GM19463 (cell line): ENCODE results near the gene SUSD6.
A peak's percentile ranks its signal among the peaks of the same experiment; 100 is the strongest.
"Not testable (repeated sequence)": the region's sequence is repeated elsewhere in the genome, so short reads cannot be mapped to it uniquely, and the experiment has no call there.

ENCODE experiments used
- ATAC-seq: cut with Tn5 transposase; IDR thresholded peaks from one replicate; pipeline ENCODE4 v1.9.1; 2021; ENCODE audit warnings: mild to moderate bottlenecking, moderate library complexity; ENCODE audit not compliant: unreplicated experiment

Gene SUSD6

DNA sequence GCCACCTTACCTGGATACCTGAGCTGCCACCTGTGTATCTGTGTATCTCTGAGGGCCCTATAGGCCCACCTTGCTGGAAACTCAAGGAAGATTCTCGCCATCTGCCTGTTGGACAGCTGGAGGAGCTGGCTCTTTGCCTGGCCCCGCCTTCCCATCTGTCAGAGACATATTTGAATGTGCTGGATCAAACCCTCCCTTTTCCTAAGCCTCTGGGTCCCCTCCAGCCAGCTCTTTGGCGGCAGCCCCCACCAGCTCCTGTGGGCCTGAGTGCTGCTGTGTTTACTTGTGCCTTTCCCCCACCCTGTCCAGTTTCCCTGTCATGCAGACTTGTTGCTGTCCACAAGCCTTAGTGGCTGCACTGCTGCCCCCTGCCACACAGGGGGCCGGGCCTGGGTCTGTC is 99.7 kb downstream of the SUSD6 start:
- no peak for ATAC-seq

GRCh38 chr14:69711477-69711876 is 100.1 kb downstream of the SUSD6 start:
- no peak for ATAC-seq

GRCh38 chr14:69711881-69712560 is 100.6 kb downstream of the SUSD6 start:
- ATAC-seq = no peak

GRCh38 chr14:69712599-69713088 is 101.2 kb downstream of the SUSD6 start:
- no peak for ATAC-seq

DNA sequence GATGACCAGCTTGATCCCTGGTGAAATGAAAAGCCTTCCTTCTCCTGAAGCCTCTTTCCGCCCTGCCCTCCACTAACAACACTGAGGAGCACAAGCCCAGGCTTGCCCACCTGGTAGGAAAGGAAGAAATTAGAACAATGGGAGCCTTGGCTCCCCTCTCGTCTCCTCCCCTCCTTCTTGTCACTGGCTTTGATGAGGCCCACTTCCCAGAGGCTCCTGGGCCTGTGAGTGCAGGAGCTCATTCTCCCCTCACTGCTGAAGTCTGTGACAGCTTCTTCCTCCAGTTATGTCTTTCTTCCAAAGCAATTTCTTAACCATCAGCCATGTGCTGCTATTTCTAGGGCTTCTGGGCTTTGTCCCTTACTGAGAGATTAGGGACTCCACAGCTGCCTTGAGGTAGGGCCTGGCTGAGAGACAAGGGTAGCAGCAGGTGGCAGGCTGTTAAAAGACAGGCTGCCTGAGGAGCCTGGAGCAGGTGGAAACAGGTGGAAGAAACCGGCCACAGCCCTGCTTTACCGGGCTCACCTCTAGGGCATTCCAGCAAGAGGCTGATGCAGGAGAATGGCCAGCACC is 101.9 kb downstream of the SUSD6 start:
- no peak for ATAC-seq

DNA sequence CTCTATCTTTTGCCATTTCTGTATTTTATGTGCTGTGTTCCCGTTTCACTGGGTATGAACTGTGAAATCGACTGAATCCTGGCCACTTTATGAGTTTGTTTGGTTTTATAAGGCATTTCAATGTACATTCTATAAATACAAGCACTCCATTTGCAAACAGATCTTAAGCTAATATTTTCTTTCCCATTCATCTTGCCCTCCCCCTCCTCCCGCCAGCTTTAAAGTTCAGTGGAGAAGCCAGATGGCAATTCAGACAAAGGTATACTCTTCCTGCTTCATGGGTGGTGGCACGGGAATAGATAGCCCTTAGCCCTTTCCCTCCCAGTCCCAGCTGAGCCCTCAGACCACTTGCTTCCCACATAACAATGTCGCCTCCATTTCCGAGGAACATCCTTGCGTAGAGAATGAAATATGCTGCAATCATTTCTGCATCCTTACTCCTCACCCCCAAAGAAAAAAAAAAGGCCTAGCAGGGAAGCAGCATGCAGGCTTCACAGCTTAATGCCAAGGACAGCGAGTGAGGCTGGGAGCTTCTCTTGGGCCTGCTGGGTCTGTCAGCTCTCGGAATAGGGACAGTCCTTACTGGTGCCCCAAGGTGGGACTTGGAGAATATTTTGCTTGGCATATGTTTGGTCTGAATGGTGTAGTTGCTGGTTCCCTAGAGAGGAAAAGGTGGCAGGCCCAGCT is 102.7 kb downstream of the SUSD6 start:
- no peak for ATAC-seq

GRCh38 chr14:69715725-69716477 is 104.5 kb downstream of the SUSD6 start:
- ATAC-seq = no peak

- no peak for ATAC-seq
These were observed 105.2 kb downstream of the SUSD6 start for GRCh38 chr14:69716478-69717187.

GRCh38 chr14:69718614-69719013 is 107.2 kb downstream of the SUSD6 start:
- ATAC-seq = not testable (repeated sequence)

- ATAC-seq = no peak
These were observed 108.1 kb downstream of the SUSD6 start for GRCh38 chr14:69719501-69719951.

- ATAC-seq = no peak
These were observed 109.5 kb downstream of the SUSD6 start for GRCh38 chr14:69720912-69721311.

GRCh38 chr14:69726761-69727511 is 115.5 kb downstream of the SUSD6 start:
- ATAC-seq = peak; percentile 96

DNA sequence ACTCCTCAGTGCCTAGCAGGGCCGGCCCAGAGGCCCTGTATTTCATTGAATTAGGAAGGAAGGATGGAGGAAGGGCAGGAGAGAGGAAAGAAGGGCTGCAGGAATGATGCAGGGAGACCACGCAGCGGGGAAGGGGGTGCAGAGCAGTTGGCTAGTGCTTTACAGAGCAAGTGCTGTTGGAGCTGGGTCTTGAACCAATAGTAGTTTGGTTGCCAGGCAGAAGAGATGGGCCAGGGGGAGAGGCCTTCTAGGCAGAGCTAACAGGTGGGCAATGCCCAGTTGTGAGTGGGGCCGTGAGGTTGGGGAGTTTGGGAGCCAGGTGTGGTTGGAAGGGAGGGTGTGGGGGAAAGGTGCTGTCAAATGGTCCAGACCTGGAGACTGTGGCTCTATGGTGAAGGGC is 116.5 kb downstream of the SUSD6 start:
- no peak for ATAC-seq

DNA sequence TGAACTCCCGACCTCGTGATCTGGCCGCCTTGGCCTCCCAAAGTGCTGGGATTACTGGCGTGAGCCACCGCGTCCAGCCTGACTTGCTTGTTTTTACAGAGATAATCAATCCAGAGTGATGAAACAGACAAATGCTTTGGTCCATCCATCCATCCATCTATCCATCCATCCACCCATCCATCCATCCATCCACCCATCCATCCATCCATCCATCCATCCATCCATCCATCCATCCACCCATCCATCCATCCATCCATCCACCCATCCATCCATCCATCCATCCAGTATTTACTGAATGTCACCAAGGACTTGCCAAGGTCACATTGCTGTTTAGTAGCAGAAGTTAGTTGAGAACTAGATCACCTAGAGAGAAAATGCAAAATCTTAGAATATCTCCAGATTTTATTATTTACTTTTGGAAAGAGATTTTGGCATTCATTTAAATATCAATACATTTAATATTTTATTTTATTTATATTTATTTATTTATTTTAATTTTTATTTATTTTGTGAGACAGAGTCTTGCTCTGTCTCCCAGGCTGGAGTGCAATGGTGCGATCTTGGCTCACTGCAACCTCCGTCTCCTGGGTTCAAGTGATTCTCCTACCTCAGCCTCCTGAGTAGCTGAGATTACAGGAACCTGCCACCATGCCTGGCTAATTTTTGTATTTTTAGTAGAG is 120.7 kb downstream of the SUSD6 start:
- ATAC-seq = not testable (repeated sequence)

- ATAC-seq = not testable (repeated sequence)
These were observed 125.0 kb downstream of the SUSD6 start for GRCh38 chr14:69736405-69736804.

GRCh38 chr14:69741055-69741454 is 129.7 kb downstream of the SUSD6 start:
- no peak for ATAC-seq

DNA sequence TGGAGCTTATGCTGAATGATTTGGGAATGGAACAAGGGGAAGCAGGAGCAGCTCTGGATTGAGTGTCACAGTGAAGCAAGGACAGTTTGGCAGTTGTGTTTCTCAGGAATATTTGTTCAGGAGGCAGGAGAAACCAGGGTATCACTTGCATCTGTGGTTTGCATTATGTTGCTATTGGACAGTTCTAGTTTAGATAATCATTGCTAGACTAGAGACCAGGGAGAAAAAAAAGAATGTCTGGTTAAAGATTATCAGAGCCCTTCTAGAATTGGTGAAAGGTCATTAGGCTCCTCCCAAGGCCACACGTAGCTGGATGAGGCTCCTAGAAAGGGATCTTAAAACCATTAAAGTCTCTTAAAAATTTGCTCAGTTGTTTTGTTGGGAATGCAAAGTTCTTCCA is 138.6 kb downstream of the SUSD6 start:
- ATAC-seq = peak; percentile 75

- no peak for ATAC-seq
These were observed 139.1 kb downstream of the SUSD6 start for GRCh38 chr14:69750495-69750894.

DNA sequence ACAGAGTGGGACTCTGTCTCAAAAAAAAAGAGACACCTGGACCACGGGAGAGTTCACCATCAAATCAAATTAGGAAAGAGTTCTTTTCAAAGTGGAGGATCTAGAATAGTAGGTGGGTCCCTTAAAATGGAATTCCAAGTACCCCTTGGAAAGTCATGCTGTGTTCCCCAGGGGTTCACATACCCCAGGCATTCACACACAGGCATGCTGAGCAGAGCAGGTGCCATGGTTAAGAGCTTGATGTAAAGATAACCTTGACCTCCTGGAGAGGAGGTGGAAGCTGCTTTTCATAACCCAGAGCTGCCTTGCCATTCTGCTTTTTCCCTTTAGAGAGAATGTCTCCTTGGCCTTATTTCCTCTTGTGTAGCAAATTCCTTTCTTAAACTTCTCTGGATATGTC is 141.4 kb downstream of the SUSD6 start:
- ATAC-seq = no peak
